MCF 10A (cell line): ENCODE results near the gene STAT4. TPM values are rescaled to one million over a fixed set of nuclear protein-coding genes. Genes with fewer than 3 reads are reported as not detected.

ENCODE experiments used
- BruUV-seq: library from RNA; stranded (reverse); fragments of 400-500 nt; replicated peaks from 2 replicates; lab custom pipeline; 2021; lab: Mats Ljungman, UMichigan
- CTCF ChIA-PET: fragments of 300-600 bp; sonication (Branson Sonifier 250); formaldehyde crosslinking; extraction: SDS; loops from one replicate; lab custom pipeline; 2021; ENCODE audit warnings: antibody characterized with exemption, inconsistent platforms; lab: Yijun Ruan, JAX
- POLR2A ChIA-PET: fragments of 300-600, 350-650 bp; sonication (Branson Sonifier 250); formaldehyde crosslinking; extraction: SDS; loops from one replicate; lab custom pipeline; 2020; ENCODE audit warnings: antibody characterized with exemption, inconsistent platforms; lab: Yijun Ruan, JAX
- DNase-seq: peaks from one replicate; pipeline ENCODE4 v3.0.0-alpha.2; 2018; ENCODE audit not compliant: unreplicated experiment
- H3K27ac Mint-ChIP-seq: one replicate; pipeline ENCODE4 v1.8.0; 2022; ENCODE audit warnings: mild to moderate bottlenecking, low read depth, mixed read lengths; ENCODE audit not compliant: unreplicated experiment
- H3K27me3 Mint-ChIP-seq: one replicate; pipeline ENCODE4 v1.8.0; 2022; ENCODE audit warnings: mixed read lengths; ENCODE audit not compliant: insufficient read depth, unreplicated experiment
- H3K36me3 Mint-ChIP-seq: one replicate; pipeline ENCODE4 v1.8.0; 2022; ENCODE audit warnings: mild to moderate bottlenecking, moderate library complexity, mixed read lengths; ENCODE audit not compliant: insufficient read depth, unreplicated experiment
- H3K4me1 Mint-ChIP-seq: one replicate; pipeline ENCODE4 v1.8.0; 2022; ENCODE audit warnings: mixed read lengths; ENCODE audit not compliant: insufficient read depth, unreplicated experiment
- H3K4me3 Mint-ChIP-seq: one replicate; pipeline ENCODE4 v1.8.0; 2022; ENCODE audit warnings: mild to moderate bottlenecking, moderate library complexity, mixed read lengths; ENCODE audit not compliant: unreplicated experiment
- H3K9me3 Mint-ChIP-seq: one replicate; pipeline ENCODE4 v1.8.0; 2022; ENCODE audit warnings: mixed read lengths; ENCODE audit not compliant: unreplicated experiment
- intact Hi-C: fragments of 100-400 bp; cut with micrococcal nuclease; formaldehyde crosslinking; loops from 2 replicates; pipeline ENCODE4 v1.14.1; 2022
- total RNA-seq: library from RNA; stranded (reverse); gene quantifications from 2 replicates; pipeline ENCODE4 v1.2.3, GENCODE V29; 2022
- TF ChIP-seq, protein P1 (sequence below): fragments of 200-600 bp; IDR thresholded peaks from one replicate; pipeline ENCODE4 v1.8.0; 2022; ENCODE audit warnings: antibody characterized with exemption, mild to moderate bottlenecking; ENCODE audit not compliant: unreplicated experiment

The STAT4 gene
- total RNA-seq, 1 experiment from 2014 or later, result 1.4 TPM

DNA sequence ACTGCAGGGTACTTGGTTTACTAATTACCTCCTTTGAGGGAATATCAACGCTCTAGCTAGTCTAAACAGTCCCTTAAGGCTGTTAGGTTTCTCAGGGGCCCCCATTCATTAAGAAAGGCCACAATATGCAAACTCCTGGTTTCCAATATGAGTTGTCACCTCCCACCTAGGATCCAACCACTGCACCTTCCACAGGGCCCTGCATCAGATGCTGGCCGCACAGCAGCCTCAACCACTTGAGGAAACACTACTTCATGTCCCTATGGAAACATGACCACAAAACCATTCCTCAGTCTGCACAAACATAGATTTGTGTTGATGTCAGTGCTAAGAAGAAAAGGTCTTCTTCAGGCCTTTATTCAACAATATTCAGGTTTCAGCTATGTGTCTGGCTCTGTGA, 40.9 kb downstream of the STAT4 start:
- CTCF ChIA-PET, result no interaction called here
- no peak overlapping the region for H3K27ac Mint-ChIP-seq

DNA sequence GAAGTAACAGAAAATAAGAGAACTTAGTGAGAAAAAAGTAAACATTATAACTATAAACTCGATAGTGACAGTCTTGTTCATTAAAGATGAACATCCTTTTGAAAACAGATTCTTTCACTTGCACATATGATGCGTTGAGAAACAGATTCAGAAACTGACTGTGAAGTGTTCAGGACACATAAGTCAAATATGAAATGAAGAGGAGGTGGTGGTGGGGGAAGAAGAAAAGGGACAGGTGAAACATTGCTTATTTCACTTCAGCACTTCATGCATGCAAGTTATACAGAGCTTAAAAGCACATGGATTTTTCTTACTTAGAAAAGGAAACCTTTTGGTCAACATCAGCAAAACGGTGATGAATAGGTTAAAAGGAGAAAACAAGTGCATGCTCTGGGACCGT, 42.5 kb downstream of the STAT4 start:
- DNase-seq, result no peak
- POLR2A ChIA-PET, result no interaction called here
- Mint-ChIP-seq H3K4me1 (peaks cover 6% of the 10 kb centered on the region), H3K4me3 (no peak overlapping the region), H3K9me3 (no peaks in the 10 kb centered on the region), H3K27me3 (no peaks in the 10 kb centered on the region), H3K36me3 (no peaks in the 10 kb centered on the region), H3K27ac (no peak overlapping the region)
- TF ChIP-seq, protein P1, sequence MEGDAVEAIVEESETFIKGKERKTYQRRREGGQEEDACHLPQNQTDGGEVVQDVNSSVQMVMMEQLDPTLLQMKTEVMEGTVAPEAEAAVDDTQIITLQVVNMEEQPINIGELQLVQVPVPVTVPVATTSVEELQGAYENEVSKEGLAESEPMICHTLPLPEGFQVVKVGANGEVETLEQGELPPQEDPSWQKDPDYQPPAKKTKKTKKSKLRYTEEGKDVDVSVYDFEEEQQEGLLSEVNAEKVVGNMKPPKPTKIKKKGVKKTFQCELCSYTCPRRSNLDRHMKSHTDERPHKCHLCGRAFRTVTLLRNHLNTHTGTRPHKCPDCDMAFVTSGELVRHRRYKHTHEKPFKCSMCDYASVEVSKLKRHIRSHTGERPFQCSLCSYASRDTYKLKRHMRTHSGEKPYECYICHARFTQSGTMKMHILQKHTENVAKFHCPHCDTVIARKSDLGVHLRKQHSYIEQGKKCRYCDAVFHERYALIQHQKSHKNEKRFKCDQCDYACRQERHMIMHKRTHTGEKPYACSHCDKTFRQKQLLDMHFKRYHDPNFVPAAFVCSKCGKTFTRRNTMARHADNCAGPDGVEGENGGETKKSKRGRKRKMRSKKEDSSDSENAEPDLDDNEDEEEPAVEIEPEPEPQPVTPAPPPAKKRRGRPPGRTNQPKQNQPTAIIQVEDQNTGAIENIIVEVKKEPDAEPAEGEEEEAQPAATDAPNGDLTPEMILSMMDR, result no peak
- intact Hi-C loops, result no loop called here
- BruUV-seq, result no TSS peak
- CTCF ChIA-PET, result no interaction called here

More for the DNA sequence above, 40.9 kb downstream of the STAT4 start:
- Mint-ChIP-seq H3K9me3 (no peaks in the 10 kb centered on the region), H3K36me3 (no peaks in the 10 kb centered on the region), H3K27me3 (no peaks in the 10 kb centered on the region), H3K4me3 (no peak overlapping the region), H3K4me1 (peaks cover 5% of the 10 kb centered on the region)
- intact Hi-C loops, result no loop called here
- TF ChIP-seq, protein P1, result no peak
- no TSS peak for BruUV-seq
- no peak for DNase-seq
- POLR2A ChIA-PET, result no interaction called here

DNA sequence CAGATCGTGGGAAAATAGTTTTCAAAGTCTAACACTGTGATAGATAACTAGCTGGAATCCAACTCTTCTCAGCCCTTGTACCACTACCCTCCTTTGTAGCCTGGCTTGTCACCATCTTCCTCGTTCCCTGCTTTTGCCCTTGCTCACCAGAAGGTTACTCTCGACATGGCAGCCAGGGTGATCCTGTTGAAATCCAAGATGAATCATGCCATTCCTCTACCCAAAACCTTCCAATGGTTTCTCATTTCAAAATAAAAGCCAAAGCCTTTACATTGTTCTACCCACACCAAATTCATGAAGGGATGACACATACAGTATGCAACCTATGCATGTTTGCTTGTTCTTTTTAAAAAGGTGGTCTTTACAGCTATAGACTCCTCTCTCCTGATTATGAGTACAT, 45.7 kb downstream of the STAT4 start:
- no TSS peak for BruUV-seq
- no peak overlapping the region for H3K4me3 Mint-ChIP-seq
- peaks cover 6% of the 10 kb centered on the region for H3K4me1 Mint-ChIP-seq
- ChIA-PET POLR2A (no interaction called here), CTCF (interaction anchor here (1.1 kb wide), 1 partner anchor 54 kb away, joined by 3 read pairs; no protein-coding TSS in a partner anchor)
- TF ChIP-seq, protein P1, result no peak
- DNase-seq, result peak; percentile 77
- peak overlapping the region; percentile 13 for H3K27ac Mint-ChIP-seq
- intact Hi-C loops, result no loop called here
- H3K9me3 Mint-ChIP-seq, result no peaks in the 10 kb centered on the region
- H3K27me3 Mint-ChIP-seq, result no peaks in the 10 kb centered on the region
- no peaks in the 10 kb centered on the region for H3K36me3 Mint-ChIP-seq

DNA sequence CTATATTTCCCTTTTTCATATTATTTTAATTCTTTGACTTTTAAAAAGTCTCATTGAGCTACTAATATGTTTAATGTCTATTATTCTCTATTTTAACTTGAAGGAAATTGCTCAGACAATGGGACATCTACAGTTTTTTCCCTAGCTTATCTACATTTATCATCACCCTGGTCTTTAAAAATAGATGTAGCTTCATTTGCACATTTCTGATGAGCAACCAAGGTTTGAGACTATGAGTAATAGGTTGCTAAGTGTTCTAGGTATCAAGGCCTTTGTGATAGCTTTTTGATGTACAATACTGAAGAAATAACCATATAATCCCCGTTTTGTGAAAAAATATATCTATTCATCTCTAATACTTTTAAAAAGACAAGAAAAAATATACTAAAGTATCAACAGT, 47.0 kb downstream of the STAT4 start:
- Mint-ChIP-seq H3K36me3 (no peaks in the 10 kb centered on the region), H3K27ac (no peak overlapping the region), H3K4me3 (no peak overlapping the region), H3K9me3 (no peaks in the 10 kb centered on the region), H3K4me1 (peaks cover 6% of the 10 kb centered on the region), H3K27me3 (no peaks in the 10 kb centered on the region)
- BruUV-seq, result no TSS peak
- POLR2A ChIA-PET, result interaction anchor here (0.5 kb wide), 1 partner anchor 847 kb away, joined by 3 read pairs; no protein-coding TSS in a partner anchor
- DNase-seq, result no peak
- TF ChIP-seq, protein P1, result no peak
- CTCF ChIA-PET, result interaction anchor here (0.6 to 1.0 kb wide), 3 partner anchors 52 to 433 kb away, joined by 3 read pairs; no protein-coding TSS in a partner anchor
- intact Hi-C loops, result no loop called here
